Measurements from ENCODE around the gene AASDH.

DNA sequence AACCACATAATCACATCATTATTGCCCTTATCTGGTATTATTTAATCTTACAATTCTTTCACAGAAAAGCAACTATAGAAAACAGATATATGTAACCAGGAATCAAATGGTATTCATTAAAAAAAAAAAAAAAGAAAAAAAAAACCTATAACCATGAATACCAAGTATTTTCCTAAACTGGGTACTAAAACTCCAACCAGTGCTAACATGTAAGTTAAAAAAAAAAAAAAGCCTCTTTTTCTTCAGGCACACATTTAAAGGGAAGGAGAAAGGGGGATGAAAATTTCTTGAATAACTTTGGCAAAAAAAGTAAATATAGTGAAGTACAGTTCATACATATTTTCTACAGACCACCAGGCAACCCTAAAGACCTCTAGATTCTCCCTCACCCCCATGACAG is 46.0 kb upstream of the AASDH start:
- no peak for TF ChIP-seq POLR2A (IDR thresholded peaks at IDR 0.05; ENCODE audit: low read length)
- no peak for TF ChIP-seq GATA1 (IDR thresholded peaks at IDR 0.05; ENCODE audit: low read depth, low read length)
